Umbilical cord (tissue), 2 donors: Measurements from ENCODE around the gene INTS11. TPM values are rescaled to one million over a fixed set of nuclear protein-coding genes. Genes with fewer than 3 reads are reported as not detected.

Experiments
- DNase-seq: peaks from one replicate; pipeline ENCODE4 v3.0.0-alpha.2; 2015; ENCODE audit warnings: low spot score
- total RNA-seq: library from RNA; depleted of rRNA; stranded (reverse); fragments of >200 nt; gene quantifications from one replicate; pipeline ENCODE4 v1.2.3, GENCODE V29; 2014; ENCODE audit warnings: low replicate concordance; ENCODE audit not compliant: insufficient read depth

Gene INTS11
- total RNA-seq, 1 donor from 2014 or later: 42.4 TPM

GRCh38 chr1:1343811-1344421, 19.5 kb upstream of the INTS11 start:
- no peak for DNase-seq

DNA sequence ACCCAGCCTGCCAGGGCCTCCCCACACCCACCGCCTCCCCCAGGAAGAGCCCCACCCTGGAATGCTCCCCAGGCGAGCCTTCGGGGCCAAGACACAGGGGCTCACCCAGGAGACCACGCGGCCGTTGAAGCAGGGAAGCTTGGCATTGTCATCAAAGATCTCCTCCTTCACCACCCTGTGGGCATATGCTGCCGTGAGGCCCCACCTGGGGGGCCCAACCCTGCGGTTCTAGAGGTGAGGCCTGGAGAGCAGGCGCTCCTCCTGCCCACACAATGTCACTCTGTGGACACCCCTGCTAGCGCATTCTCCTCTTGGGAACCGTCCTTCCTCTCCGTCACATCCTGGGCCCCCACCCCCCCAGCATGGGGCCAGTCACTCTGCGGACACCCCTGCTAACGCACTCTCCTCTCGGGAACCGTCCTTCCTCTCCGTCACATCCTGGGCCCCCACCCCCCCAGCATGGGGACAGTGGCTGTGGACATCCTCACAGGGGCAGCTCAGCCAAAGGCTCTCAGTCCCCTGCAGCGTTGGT, 18.2 kb upstream of the INTS11 start:
- no peak for DNase-seq

DNA sequence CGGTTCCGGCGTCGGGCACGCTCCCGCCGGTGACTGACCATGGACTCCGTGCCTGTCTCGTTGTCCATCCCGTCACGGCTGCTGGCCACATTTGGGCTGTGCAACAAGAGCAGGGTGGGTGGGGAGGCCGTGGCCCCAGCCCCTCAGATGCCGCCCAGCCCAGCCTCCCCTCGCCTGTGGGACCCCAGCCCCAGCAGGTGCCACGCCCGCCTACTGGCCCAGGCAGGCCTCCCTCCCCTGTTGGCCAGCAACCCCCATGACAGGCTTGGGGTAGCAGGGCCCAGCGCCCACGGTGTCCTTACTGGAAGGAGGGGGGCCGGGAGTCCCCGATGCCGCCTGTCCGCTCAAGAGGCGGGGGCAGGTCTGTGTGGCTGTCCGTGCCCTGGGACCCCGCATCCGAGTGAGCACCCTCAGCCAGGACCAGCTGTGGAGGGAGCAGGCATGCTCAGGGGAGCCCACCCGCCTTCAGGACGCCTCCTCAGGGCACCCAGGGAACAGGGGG, 17.7 kb upstream of the INTS11 start:
- DNase-seq: no peak

DNA sequence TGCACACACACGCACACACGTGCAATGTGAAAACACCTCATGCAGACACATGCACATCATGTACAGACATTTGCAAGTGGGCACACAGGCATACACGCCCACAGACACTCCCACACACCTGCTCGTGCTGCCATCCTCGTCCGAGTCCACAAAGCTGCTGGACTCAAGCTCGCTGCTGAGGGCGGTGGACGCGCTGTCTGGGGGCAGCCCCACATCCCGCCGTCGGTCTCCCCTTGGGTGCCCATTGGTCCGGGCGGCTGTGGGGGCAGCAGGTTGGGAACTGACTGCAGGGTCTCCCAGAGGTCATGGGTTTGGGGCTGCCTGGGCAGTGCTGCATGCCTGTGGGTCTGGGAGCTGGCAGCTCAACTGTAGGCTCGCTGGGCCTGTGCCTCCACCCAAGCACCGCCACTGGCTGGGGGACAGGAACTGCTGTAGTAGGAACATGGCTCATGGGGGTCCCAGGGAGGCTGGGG, 17.1 kb upstream of the INTS11 start:
- DNase-seq: no peak

- no peak for DNase-seq
Observed at GRCh38 chr1:1340791-1341548, 16.5 kb upstream of the INTS11 start.

GRCh38 chr1:1340185-1340584, 15.7 kb upstream of the INTS11 start:
- DNase-seq: no peak

GRCh38 chr1:1338278-1338677, 13.8 kb upstream of the INTS11 start:
- DNase-seq: no peak

GRCh38 chr1:1337793-1338147, 13.3 kb upstream of the INTS11 start:
- no peak for DNase-seq

- no peak for DNase-seq
Observed at GRCh38 chr1:1336931-1337792, 12.7 kb upstream of the INTS11 start.

DNA sequence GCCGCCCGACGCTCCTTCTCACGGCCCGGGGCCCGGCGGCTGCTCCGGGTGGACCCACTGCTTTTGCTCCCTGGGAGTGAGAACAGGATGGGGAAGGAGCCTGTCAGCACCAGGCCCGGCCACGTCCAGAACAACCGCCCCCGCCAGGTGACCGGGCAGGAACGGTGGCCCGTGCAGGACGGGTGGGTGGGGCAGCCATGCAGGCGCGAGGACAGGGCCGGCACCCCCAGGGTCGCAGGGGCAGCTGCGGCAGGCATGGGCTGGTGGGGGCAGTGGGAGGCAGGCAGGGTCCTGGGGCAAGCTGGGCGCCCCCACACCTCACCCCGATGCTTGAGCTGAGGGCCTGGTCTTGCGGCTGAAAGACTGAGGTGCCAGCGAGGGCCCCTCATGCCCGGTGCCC, 12.0 kb upstream of the INTS11 start:
- DNase-seq: no peak

DNA sequence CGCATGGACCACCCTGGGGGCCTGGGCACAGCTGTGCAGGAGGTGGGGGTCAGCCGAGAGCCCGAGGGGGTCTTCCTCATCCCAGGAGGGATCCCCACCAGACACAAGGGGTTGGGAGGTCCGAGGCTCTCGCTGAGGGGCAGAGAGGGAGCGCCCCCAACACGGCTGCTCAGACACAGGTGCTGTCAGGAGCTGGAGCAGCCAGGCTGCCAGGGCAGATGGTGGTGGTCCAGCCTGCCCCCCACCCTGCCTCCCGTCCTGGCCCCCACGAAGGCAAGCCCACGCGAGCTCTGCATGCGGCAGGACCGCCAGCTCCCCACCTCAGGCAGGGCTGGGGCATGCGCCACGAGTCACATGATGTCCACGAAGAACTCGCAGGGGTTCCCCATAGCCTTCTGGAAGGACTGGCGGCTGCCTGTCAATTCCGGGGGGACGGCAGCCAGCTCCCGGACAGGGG, 11.4 kb upstream of the INTS11 start:
- DNase-seq: no peak

GRCh38 chr1:1335283-1335682, 10.8 kb upstream of the INTS11 start:
- DNase-seq: no peak

GRCh38 chr1:1334835-1335234, 10.4 kb upstream of the INTS11 start:
- DNase-seq: no peak

DNA sequence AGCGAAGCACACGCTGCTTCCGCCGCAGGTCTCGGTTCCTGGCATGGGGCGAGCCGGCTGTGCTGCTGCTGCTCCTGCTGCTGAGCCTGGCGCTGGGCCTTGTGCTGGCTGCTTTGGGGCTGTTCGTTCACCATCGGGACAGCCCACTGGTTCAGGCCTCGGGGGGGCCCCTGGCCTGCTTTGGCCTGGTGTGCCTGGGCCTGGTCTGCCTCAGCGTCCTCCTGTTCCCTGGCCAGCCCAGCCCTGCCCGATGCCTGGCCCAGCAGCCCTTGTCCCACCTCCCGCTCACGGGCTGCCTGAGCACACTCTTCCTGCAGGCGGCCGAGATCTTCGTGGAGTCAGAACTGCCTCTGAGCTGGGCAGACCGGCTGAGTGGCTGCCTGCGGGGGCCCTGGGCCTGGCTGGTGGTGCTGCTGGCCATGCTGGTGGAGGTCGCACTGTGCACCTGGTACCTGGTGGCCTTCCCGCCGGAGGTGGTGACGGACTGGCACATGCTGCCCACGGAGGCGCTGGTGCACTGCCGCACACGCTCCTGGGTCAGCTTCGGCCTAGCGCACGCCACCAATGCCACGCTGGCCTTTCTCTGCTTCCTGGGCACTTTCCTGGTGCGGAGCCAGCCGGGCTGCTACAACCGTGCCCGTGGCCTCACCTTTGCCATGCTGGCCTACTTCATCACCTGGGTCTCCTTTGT, 9.2 kb upstream of the INTS11 start:
- DNase-seq: no peak

DNA sequence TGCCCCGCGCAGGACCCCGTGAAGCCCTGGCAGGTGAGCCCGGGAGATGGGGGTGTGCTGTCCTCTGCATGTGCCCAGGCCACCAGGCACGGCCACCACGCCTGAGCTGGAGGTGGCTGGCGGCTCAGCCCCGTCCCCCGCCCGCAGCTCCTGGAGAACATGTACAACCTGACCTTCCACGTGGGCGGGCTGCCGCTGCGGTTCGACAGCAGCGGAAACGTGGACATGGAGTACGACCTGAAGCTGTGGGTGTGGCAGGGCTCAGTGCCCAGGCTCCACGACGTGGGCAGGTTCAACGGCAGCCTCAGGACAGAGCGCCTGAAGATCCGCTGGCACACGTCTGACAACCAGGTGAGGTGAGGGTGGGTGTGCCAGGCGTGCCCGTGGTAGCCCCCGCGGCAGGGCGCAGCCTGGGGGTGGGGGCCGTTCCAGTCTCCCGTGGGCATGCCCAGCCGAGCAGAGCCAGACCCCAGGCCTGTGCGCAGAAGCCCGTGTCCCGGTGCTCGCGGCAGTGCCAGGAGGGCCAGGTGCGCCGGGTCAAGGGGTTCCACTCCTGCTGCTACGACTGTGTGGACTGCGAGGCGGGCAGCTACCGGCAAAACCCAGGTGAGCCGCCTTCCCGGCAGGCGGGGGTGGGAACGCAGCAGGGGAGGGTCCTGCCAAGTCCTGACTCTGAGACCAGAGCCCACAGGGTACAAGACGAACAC, 8.5 kb upstream of the INTS11 start:
- DNase-seq: no peak

- no peak for DNase-seq
Observed at GRCh38 chr1:1332031-1332755, 7.7 kb upstream of the INTS11 start.

- DNase-seq: peak; percentile 39
Observed at GRCh38 chr1:1331068-1331965, 6.9 kb upstream of the INTS11 start, which contains the start of gene TAS1R3. Gene TAS1R3, plus strand, starts transcription at chr1:1331280. Its CDS starts 66 bp downstream, at chr1:1331346.

DNA sequence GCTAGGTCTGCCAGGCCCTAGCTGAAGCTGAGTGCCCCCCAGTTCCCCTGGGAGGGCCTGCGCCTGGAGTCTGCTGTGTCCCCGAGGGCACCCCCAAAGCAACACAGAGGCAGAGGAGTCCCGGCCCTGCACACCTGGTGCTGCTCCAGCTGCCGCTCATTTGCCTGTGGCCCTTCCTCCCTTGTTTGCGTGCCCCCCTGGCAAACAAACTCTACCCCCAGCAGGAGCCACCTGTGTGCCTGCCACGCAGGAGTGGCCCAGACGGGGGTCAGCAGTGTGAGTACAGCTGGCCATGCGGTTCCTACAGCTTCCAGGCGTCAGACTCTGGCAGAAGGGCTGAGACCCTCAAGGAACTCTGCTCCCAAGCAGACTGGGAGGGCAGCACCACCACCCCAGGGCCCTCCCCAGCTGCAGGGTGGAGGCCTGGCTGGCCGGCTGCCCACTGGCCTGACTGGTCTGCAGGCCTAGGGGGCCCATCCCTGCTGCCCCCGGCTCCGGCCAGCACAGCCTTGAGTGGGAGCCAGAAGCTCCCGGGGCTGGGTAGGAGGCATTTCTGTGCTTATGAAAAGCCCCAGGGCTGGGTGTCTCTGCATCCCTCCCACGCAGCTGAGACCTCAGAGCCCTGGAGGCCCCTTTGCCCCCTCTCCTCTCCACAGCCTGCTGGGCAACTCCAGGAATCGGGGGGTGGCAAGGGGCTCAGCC, 6.1 kb upstream of the INTS11 start:
- DNase-seq: no peak
